HG03565 (cell line): Measurements from ENCODE around the gene PRKAR1A.

ENCODE experiments used
- ATAC-seq: cut with Tn5 transposase; IDR thresholded peaks from one replicate; pipeline ENCODE4 v1.9.1; 2021; ENCODE audit warnings: mild to moderate bottlenecking, moderate library complexity; ENCODE audit not compliant: unreplicated experiment

The PRKAR1A gene

GRCh38 chr17:68541816-68542215, 29.6 kb downstream of the PRKAR1A start:
- ATAC-seq, result no peak

- no peak for ATAC-seq
These were observed 30.7 kb downstream of the PRKAR1A start for GRCh38 chr17:68542698-68543463.

- no peak for ATAC-seq
These were observed 32.1 kb downstream of the PRKAR1A start for GRCh38 chr17:68544111-68544915.

GRCh38 chr17:68556551-68556950, 44.3 kb downstream of the PRKAR1A start:
- ATAC-seq, result no peak

GRCh38 chr17:68559316-68559715, 47.1 kb downstream of the PRKAR1A start:
- no peak for ATAC-seq

DNA sequence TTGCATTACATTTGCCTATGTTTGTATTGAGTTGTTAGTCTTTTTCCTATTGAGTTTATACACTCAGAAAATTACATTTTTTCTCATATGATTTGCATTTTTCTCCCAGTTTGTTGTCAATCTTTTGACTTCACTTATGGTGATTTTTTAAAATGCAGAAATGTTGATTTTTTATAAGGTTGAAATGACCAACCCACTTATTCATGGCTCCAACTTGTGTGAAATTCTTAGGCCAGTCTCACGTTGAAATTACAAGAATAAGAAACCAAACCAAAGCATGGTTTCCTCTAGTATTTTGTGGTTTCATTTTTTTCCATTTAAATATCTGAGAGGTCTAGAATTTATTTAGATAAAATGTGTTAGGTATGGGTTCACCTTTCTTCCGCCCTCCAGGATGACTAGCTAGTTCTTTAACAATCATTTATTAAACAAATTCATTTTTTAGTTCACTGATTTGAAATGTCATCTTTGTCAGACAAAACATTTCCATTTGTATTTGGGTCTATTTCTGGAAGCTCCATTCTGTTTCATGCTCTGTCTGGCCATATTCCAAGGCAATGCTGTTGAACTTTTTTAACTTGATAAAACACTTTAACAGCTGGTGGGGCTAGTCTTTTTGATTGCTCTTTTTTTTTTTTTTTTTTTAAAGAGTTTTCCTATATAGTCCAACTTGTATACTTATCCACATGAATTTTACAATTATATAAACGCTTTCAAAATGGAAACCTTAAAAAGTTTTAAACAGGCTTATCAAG, 48.9 kb downstream of the PRKAR1A start:
- ATAC-seq, result no peak

GRCh38 chr17:68562736-68563135, 50.5 kb downstream of the PRKAR1A start:
- no peak for ATAC-seq

- ATAC-seq, result no peak
These were observed 52.3 kb downstream of the PRKAR1A start for GRCh38 chr17:68564415-68565111.

GRCh38 chr17:68565661-68566441, 53.6 kb downstream of the PRKAR1A start:
- ATAC-seq, result no peak

DNA sequence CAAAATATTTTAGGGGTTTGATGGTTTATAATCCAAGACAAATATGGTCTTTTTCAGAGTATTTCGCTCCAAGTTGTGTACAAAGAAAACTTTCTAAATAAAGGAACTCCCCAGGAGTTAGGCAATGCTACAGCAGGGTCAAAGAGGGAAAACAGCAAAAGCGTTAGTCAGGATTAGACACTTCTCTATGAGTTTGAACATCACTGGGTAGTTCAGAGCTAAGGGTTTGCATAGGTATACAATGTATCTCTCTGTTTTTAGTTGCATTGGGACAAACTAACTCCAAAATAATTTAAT, 54.2 kb downstream of the PRKAR1A start:
- ATAC-seq, result no peak

GRCh38 chr17:68567035-68567434, 54.8 kb downstream of the PRKAR1A start:
- ATAC-seq, result no peak

GRCh38 chr17:68567581-68567980, 55.4 kb downstream of the PRKAR1A start:
- no peak for ATAC-seq

DNA sequence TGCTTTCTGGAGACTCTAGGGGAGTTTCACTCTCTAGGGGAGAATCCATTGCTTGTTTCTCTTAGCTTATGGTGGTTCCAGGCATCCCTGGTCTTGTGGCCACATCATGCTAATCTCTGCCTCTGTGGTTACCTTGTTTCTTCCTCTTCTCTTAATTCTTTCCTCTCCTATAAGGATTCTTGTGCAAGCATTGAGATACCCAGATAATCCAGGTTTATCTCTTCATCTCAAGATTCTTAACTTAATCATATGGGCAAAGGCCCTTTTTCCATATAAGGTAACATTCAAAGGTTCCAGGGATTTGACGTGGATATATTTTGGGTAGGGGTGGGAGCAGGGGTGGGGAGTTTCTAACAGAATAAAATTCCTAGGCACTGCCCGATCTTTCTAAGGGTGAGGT, 56.4 kb downstream of the PRKAR1A start:
- no peak for ATAC-seq

DNA sequence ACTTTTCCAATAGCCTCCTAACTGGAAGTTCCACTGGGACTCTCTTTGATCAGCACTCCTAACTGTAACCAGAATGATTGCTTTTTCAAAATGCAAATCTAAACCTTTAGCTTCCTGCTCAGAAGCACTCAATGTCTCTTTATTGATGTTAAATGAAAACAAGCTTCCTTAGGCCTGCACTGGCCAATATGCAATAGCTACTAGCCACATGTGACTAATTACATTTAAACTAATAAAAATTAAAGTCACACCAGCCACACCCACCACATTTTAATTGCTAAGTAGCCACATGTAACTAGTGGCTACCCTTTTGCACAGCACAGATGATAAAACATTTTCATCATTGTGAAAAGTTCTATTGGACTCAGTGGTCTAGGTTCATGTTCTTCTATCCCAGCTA, 57.1 kb downstream of the PRKAR1A start:
- ATAC-seq, result no peak

GRCh38 chr17:68570526-68570925, 58.3 kb downstream of the PRKAR1A start:
- no peak for ATAC-seq

DNA sequence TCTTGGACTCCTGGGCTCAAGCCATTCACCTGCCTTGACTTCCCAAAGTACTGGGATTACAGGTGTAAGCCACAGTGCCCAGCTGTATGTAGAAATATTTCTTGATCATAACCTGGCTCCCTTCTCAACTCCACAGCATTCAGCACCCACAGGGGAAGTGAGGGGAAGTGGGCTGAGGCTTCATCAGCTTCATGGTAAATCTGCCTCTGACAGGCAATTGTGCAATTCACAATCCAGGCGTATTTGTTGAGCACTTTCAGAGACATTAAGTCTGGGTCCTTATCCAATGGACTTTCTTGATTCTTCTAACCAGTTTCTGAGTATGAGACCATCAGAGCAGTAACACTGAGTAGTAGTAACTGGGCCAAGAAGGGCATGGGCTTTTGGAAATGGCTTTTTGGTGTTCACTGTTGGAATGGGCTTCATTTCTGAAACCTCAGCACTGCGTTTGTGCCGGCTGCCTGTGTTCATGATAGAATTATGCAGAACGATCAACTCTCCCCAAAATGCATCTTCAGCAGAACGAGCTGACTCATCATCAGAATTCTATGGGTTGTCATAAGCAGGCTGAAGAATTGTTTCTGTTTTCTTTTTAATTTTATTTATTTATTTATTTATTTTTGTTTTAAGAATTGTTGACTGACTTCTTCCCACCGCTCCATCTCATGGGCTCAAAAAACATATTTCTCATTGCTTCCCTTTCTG, 60.1 kb downstream of the PRKAR1A start:
- no peak for ATAC-seq

- no peak for ATAC-seq
These were observed 61.1 kb downstream of the PRKAR1A start for GRCh38 chr17:68573338-68573737.

- no peak for ATAC-seq
These were observed 63.9 kb downstream of the PRKAR1A start for GRCh38 chr17:68576137-68576536.

- ATAC-seq, result no peak
These were observed 64.7 kb downstream of the PRKAR1A start for GRCh38 chr17:68576811-68577496.
